Spleen (tissue), 11 donors: ENCODE data around the gene CIC. TPM values are rescaled to one million over a fixed set of nuclear protein-coding genes. Genes with fewer than 3 reads are reported as not detected.

ENCODE experiments used
- DNase-seq: peaks from one replicate; pipeline ENCODE4 v3.0.0-alpha.2; 2020
- H3K27ac ChIP-seq, 8 donors: fragments of 200-600 bp; sonication (generic) in 7 of 8; 1 replicate in 4 of 8; 2 replicates in 4 of 8; pipeline versions ENCODE4 v1.5.0 to v1.8.0; 2016 to 2021; ENCODE audit warnings: inconsistent platforms in 4 of 8, mild to moderate bottlenecking in 4 of 8, moderate library complexity in 1 of 8
- H3K27me3 ChIP-seq, 7 donors: fragments of 200-600 bp; sonication (generic) in 6 of 7; replicated peaks in 1 of 7; 1 replicate in 4 of 7; 2 replicates in 3 of 7; pipeline versions ENCODE4 v1.5.0 to v1.8.0; 2016 to 2021; ENCODE audit warnings: inconsistent platforms in 3 of 7, mild to moderate bottlenecking in 1 of 7
- H3K36me3 ChIP-seq, 6 donors: fragments of 200-600 bp; sonication (generic) in 5 of 6; 1 replicate in 4 of 6; 2 replicates in 2 of 6; pipeline versions ENCODE4 v1.5.0 to v1.8.0; 2016 to 2021; ENCODE audit warnings: inconsistent platforms in 2 of 6
- H3K4me1 ChIP-seq, 6 donors: fragments of 200-600 bp; sonication (generic) in 5 of 6; 1 replicate in 3 of 6; 2 replicates in 3 of 6; pipeline versions ENCODE4 v1.5.0 to v1.8.0; 2016 to 2021; ENCODE audit warnings: inconsistent platforms in 3 of 6
- H3K4me3 ChIP-seq, 8 donors: fragments of 200-600 bp; sonication (generic) in 7 of 8; 1 replicate in 4 of 8; 2 replicates in 4 of 8; pipeline versions ENCODE4 v1.5.0 to v1.8.0; 2016 to 2021; ENCODE audit warnings: inconsistent platforms in 4 of 8, mild to moderate bottlenecking in 4 of 8, moderate library complexity in 2 of 8
- H3K9me3 ChIP-seq, 8 donors: fragments of 200-600 bp; sonication (generic) in 7 of 8; 1 replicate in 4 of 8; 2 replicates in 4 of 8; pipeline versions ENCODE4 v1.5.0 to v1.8.0; 2016 to 2021; ENCODE audit warnings: inconsistent platforms in 4 of 8
- CTCF ChIP-seq, 11 experiments: fragments of 200-600 bp in 7 of 11; fragments of 450-650 bp in 4 of 11; sonication (generic) in 4 of 11; IDR thresholded peaks in 8 of 11; conservative IDR thresholded peaks in 3 of 11; 1 replicate in 7 of 11; 2 replicates in 4 of 11; pipeline versions ENCODE4 v1.4.0 to v1.8.0; 2016 to 2021; ENCODE audit warnings: antibody characterized with exemption in 11 of 11, inconsistent platforms in 4 of 11, mild to moderate bottlenecking in 1 of 11
- POLR2A ChIP-seq, 3 donors: fragments of 450-650 bp; IDR thresholded peaks; one replicate each; pipeline ENCODE4 v1.5.1; 2017; ENCODE audit warnings: antibody characterized with exemption in 3 of 3, mild to moderate bottlenecking in 1 of 3
- POLR2AphosphoS5 ChIP-seq, 3 donors: sonication (generic); formaldehyde crosslinking; IDR thresholded peaks; one replicate each; pipeline ENCODE4 v1.5.1; 2017; ENCODE audit warnings: antibody characterized with exemption in 3 of 3
- WGBS, 5 donors: extraction: QIAGEN DNeasy Blood & Tissue Kit in 3 of 5; methylation state at CpG; one replicate each; pipeline versions ENCODE4 v1.1.5 to v1.1.7; 2013 to 2018; 5-methylcytosine and 5-hydroxymethylcytosine counted together
- intact Hi-C: fragments of 100-400 bp; cut with DNase I; formaldehyde crosslinking; loops from one replicate; pipeline ENCODE4 v1.15.0; 2023; ENCODE audit warnings: low total_unique reads
- polyA plus RNA-seq, 3 donors: library from polyadenylated mRNA; stranded (reverse); fragments of 200-250 nt; gene quantifications; one replicate each; pipeline ENCODE4 v1.2.1, GENCODE V29; 2013
- total RNA-seq, 7 donors: library from RNA; depleted of rRNA in 3 of 7; stranded (reverse); fragments of >200 nt in 3 of 7; fragmentation: NEBNext Ultra II Directional in 4 of 7; extraction: Animal tissue kit (Norgen Biotek cat#: 25700) in 4 of 7; gene quantifications; one replicate each; pipeline versions ENCODE4 v1.1.0 to v1.2.1, GENCODE V29; 2016 to 2021
- donor health status: healthy with polysubstance abuse.
- donor health status: DM: no; HTN: no; CAD: no; lungs with moderate emphysema.
- donor health status: DM: no; HTN: no; CAD: no.
- donor health status: Bipolar disorder and iron deficiency.
- donor health status: healthy.
- donor health status: DM: no; HTN: no; CAD: no.
- donor health status: DM: yes; HTN: yes; CAD: no.

Gene CIC
- total and polyA plus RNA-seq, 10 donors: 12.5 to 100 (median 69.8) TPM

DNA sequence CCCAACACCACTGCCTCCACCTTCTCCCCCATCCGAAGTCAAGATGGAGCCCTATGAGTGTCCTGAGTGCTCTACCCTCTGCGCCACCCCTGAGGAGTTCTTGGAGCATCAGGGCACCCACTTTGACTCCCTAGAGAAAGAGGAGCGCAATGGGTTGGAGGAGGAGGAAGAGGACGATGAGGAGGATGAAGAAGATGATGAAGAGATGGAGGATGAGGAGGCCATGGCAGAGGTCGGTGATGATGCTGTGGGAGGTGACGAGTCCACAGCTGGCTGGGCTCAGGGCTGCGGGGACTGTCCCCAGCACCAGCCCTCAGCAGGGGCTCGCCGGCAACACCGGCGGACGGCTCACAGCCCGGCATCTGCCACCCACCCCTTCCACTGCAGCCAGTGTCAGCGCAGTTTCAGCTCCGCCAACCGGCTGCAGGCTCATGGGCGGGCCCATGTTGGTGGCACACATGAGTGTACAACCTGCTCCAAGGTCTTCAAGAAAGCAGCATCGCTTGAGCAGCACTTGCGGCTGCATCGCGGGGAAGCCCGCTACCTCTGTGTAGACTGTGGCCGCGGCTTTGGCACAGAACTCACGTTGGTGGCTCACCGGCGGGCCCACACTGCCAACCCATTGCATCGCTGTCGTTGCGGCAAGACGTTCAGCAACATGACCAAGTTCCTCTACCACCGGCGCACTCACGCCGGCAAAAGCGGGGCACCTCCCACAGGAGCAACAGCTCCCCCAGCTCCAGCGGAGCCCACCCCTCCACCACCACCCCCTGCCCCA is 43.9 kb upstream of the CIC start:
- Histone ChIP-seq H3K4me3 (no peak overlapping the region), H3K27me3 (no peaks in the 10 kb centered on the region), H3K9me3 (no peaks in the 10 kb centered on the region), H3K36me3 (peaks cover 0 to 68% (median 58%) of the 10 kb centered on the region in 6 donors), H3K27ac (no peak overlapping the region), H3K4me1 (peaks cover 10 to 54% (median 19%) of the 10 kb centered on the region in 6 donors)
- DNase-seq: no peak
- intact Hi-C loops: no loop called here
- TF ChIP-seq POLR2AphosphoS5 (IDR thresholded peaks at IDR 0.05) (no peak), CTCF (IDR thresholded peaks at IDR 0.05 in 8 of 11, conservative IDR thresholded peaks at IDR 0.05 in 3 of 11) (no peak), POLR2A (IDR thresholded peaks at IDR 0.05) (no peak)
- 93 to 97% (median 96%) methylated on average over 30 to 37 of the region's 37 CpGs for WGBS, 5 donors

GRCh38 chr19:42225718-42226292 is 43.2 kb upstream of the CIC start:
- no peak for DNase-seq
- 95 to 98% (median 96%) methylated on average over 21 to 33 of the region's 33 CpGs for WGBS, 5 donors
- TF ChIP-seq POLR2AphosphoS5 (IDR thresholded peaks at IDR 0.05) (peak in 1 of 3 donors; percentile 30), CTCF (IDR thresholded peaks at IDR 0.05 in 8 of 11, conservative IDR thresholded peaks at IDR 0.05 in 3 of 11) (no peak), POLR2A (IDR thresholded peaks at IDR 0.05) (no peak)
- no peak overlapping the region for H3K4me3 ChIP-seq
- no peaks in the 10 kb centered on the region for H3K27me3 ChIP-seq
- H3K4me1 ChIP-seq: peaks cover 6 to 52% (median 15%) of the 10 kb centered on the region in 6 donors
- H3K27ac ChIP-seq: no peak overlapping the region
- H3K36me3 ChIP-seq: peaks cover 0 to 75% (median 65%) of the 10 kb centered on the region in 6 donors
- no peaks in the 10 kb centered on the region for H3K9me3 ChIP-seq
- intact Hi-C loops: no loop called here

- Histone ChIP-seq H3K27me3 (no peaks in the 10 kb centered on the region), H3K4me1 (peaks cover 0 to 43% (median 4%) of the 10 kb centered on the region in 6 donors), H3K36me3 (peaks cover 4 to 86% (median 75%) of the 10 kb centered on the region in 6 donors), H3K9me3 (no peaks in the 10 kb centered on the region), H3K4me3 (no peak overlapping the region), H3K27ac (no peak overlapping the region)
- intact Hi-C loops: no loop called here
- WGBS, 5 donors: 88 to 100% (median 95%) methylated on average over 1 of the region's 1 CpG
- DNase-seq: no peak
- TF ChIP-seq POLR2A (IDR thresholded peaks at IDR 0.05) (no peak), POLR2AphosphoS5 (IDR thresholded peaks at IDR 0.05) (no peak), CTCF (IDR thresholded peaks at IDR 0.05 in 8 of 11, conservative IDR thresholded peaks at IDR 0.05 in 3 of 11) (no peak)
Observed at GRCh38 chr19:42226886-42227285, 42.2 kb upstream of the CIC start.

DNA sequence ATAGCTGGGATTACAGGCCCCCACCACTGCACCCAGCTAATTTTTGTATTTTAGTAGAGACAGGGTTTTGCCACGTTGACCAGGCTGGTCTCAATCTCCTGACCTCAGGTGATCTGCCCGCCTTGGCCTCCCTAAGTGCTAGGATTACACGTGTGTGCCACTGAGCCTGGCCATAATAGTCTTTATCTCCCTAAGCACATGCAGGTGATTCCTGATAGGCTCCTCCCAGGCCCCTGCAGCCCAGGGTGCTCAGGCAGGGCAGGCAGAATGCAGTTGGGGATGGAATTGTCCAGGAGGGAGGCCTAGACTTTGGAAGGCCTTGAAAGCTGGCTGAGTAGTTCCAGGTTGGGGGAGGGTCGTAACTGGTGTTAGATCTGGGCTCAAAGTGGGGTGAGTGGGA is 40.4 kb upstream of the CIC start:
- H3K27me3 ChIP-seq: no peaks in the 10 kb centered on the region
- H3K4me3 ChIP-seq: no peak overlapping the region
- no peaks in the 10 kb centered on the region for H3K9me3 ChIP-seq
- peaks cover 0 to 35% (median 0%) of the 10 kb centered on the region in 6 donors for H3K4me1 ChIP-seq
- no peak overlapping the region for H3K27ac ChIP-seq
- TF ChIP-seq POLR2AphosphoS5 (IDR thresholded peaks at IDR 0.05) (no peak), POLR2A (IDR thresholded peaks at IDR 0.05) (no peak), CTCF (IDR thresholded peaks at IDR 0.05 in 8 of 11, conservative IDR thresholded peaks at IDR 0.05 in 3 of 11) (no peak)
- 78 to 95% (median 83%) methylated on average over 4 of the region's 4 CpGs for WGBS, 5 donors
- no peak for DNase-seq
- intact Hi-C loops: no loop called here
- peaks cover 4 to 97% (median 92%) of the 10 kb centered on the region in 6 donors for H3K36me3 ChIP-seq
